PC-9 (cell line): ENCODE data around the gene NACC2. TPM values are rescaled to one million over a fixed set of nuclear protein-coding genes. Genes with fewer than 3 reads are reported as not detected.

Experiments used
- BruUV-seq: library from RNA; stranded (reverse); fragments of 400-500 nt; replicated peaks from 2 replicates; lab custom pipeline; 2021; lab: Mats Ljungman, UMichigan
- CTCF ChIA-PET: fragments of 300-600 bp; sonication (Branson Sonifier 250); formaldehyde crosslinking; loops from one replicate; lab custom pipeline; 2022; ENCODE audit warnings: antibody characterized with exemption; lab: Charles Lee
- POLR2A ChIA-PET: fragments of 300-600 bp; sonication (Branson Sonifier 250); formaldehyde crosslinking; loops from one replicate; lab custom pipeline; 2022; ENCODE audit warnings: antibody characterized with exemption; ENCODE audit not compliant: unreplicated experiment; lab: Charles Lee
- DNase-seq, 2 experiments: peaks; one replicate each; pipeline versions ENCODE4 v3.0.0 to v3.0.0-alpha.2; 2015 to 2022; ENCODE audit warnings: mixed read lengths in 1 of 2
- H2AFZ ChIP-seq: fragments of 200-600 bp; sonication (generic); 2 replicates; pipeline ENCODE4 v1.8.1; 2017; ENCODE audit warnings: antibody characterized with exemption
- H3F3A ChIP-seq: fragments of 200-600 bp; sonication (generic); 2 replicates; pipeline ENCODE4 v1.8.1; 2017; ENCODE audit warnings: antibody characterized with exemption, mild to moderate bottlenecking, low read depth; ENCODE audit not compliant: insufficient read depth
- H3K27ac ChIP-seq: fragments of 200-600 bp; sonication (generic); 2 replicates; pipeline ENCODE4 v1.6.1; 2016; ENCODE audit warnings: mixed run types
- H3K27me3 ChIP-seq: fragments of 200-600 bp; sonication (generic); 2 replicates; pipeline ENCODE4 v1.6.1; 2016; ENCODE audit warnings: low read depth, mixed run types; ENCODE audit not compliant: insufficient read depth
- H3K36me3 ChIP-seq: fragments of 200-600 bp; sonication (generic); 2 replicates; pipeline ENCODE4 v1.6.1; 2016; ENCODE audit warnings: low read depth, mixed run types
- H3K4me1 ChIP-seq: fragments of 200-600 bp; sonication (generic); replicated peaks from 2 replicates; pipeline ENCODE4 v1.6.1; 2016; ENCODE audit warnings: mixed run types; ENCODE audit not compliant: insufficient read depth
- H3K4me2 ChIP-seq: fragments of 200-600 bp; sonication (generic); 2 replicates; pipeline ENCODE4 v1.6.1; 2017; ENCODE audit warnings: mixed run types
- H3K4me3 ChIP-seq: fragments of 200-600 bp; sonication (generic); 2 replicates; pipeline ENCODE4 v1.6.1; 2016; ENCODE audit warnings: mixed run types
- H3K79me2 ChIP-seq: fragments of 200-600 bp; sonication (generic); 2 replicates; pipeline ENCODE4 v1.6.1; 2017; ENCODE audit warnings: low read depth, mixed run types
- H3K9me2 ChIP-seq: fragments of 200-600 bp; sonication (generic); 2 replicates; pipeline ENCODE4 v1.8.1; 2017; ENCODE audit warnings: mild to moderate bottlenecking; ENCODE audit not compliant: insufficient read depth
- H3K9me3 ChIP-seq: fragments of 200-600 bp; sonication (generic); 2 replicates; pipeline ENCODE4 v1.8.1; 2016; ENCODE audit warnings: low read depth; ENCODE audit not compliant: insufficient read depth
- H4K20me1 ChIP-seq: fragments of 200-600 bp; sonication (generic); 2 replicates; pipeline ENCODE4 v1.8.1; 2017; ENCODE audit not compliant: insufficient read depth
- EZH2 ChIP-seq: fragments of 200-600 bp; sonication (generic); IDR thresholded peaks from 2 replicates; pipeline ENCODE4 v1.8.0; 2017; ENCODE audit warnings: antibody characterized with exemption, low read depth
- intact Hi-C: fragments of 100-400 bp; cut with micrococcal nuclease; formaldehyde crosslinking; loops from one replicate; pipeline ENCODE4 v1.10.0; 2022; ENCODE audit not compliant: unreplicated experiment
- total RNA-seq: library from RNA; stranded (reverse); gene quantifications from 2 replicates; pipeline ENCODE4 v1.2.3, GENCODE V29; 2021
- TF ChIP-seq, protein P1 (sequence below): fragments of 200-600 bp; sonication (generic); conservative IDR thresholded peaks from 2 replicates; pipeline ENCODE4 v1.6.1; 2017; ENCODE audit warnings: mixed run types, antibody characterized with exemption, mild to moderate bottlenecking, moderate library complexity

The NACC2 gene
- total RNA-seq, 1 experiment from 2014 or later = 22.4 TPM

DNA sequence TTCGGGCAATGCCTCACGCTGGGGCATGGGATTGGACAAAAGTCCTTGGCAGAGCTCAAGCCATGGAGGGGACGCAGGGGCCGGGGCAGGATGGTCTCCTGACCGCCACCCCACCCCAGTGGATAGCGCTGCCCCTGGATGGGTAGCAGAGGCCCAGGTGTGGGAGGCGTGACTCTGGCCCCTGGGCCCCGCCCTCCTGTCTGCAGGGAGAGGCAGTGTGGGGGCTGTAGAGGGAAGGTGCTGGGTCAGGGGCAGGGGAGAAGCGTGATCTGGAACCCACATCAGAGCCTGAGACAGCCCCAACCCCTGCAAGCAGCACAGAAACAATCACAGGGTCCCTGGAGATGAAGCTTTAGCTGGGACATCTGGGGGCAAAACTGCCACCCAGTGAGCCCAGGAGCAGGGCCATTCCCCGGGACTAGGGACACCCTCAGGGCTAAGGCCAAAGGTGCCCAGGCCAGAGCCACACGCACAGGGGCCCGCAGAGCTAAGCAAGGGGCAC, 36.2 kb downstream of the NACC2 start:
- Histone ChIP-seq H3K9me2 (no peaks in the 10 kb centered on the region), H3K4me1 (peaks cover 11% of the 10 kb centered on the region), H3K27me3 (no peaks in the 10 kb centered on the region), H3F3A (no peaks in the 10 kb centered on the region), H4K20me1 (peaks cover 25% of the 10 kb centered on the region), H3K27ac (no peak overlapping the region), H2AFZ (no peak overlapping the region), H3K4me3 (no peak overlapping the region), H3K9me3 (no peaks in the 10 kb centered on the region), H3K4me2 (no peak overlapping the region), H3K79me2 (0 out of 2 replicates have a peak, but pooled peaks cover 7% of the 10 kb centered on the region), H3K36me3 (no peaks in the 10 kb centered on the region)
- no TSS peak for BruUV-seq
- ChIA-PET POLR2A (no interaction called here), CTCF (no interaction called here)
- no peak for DNase-seq
- TF ChIP-seq, protein P1, sequence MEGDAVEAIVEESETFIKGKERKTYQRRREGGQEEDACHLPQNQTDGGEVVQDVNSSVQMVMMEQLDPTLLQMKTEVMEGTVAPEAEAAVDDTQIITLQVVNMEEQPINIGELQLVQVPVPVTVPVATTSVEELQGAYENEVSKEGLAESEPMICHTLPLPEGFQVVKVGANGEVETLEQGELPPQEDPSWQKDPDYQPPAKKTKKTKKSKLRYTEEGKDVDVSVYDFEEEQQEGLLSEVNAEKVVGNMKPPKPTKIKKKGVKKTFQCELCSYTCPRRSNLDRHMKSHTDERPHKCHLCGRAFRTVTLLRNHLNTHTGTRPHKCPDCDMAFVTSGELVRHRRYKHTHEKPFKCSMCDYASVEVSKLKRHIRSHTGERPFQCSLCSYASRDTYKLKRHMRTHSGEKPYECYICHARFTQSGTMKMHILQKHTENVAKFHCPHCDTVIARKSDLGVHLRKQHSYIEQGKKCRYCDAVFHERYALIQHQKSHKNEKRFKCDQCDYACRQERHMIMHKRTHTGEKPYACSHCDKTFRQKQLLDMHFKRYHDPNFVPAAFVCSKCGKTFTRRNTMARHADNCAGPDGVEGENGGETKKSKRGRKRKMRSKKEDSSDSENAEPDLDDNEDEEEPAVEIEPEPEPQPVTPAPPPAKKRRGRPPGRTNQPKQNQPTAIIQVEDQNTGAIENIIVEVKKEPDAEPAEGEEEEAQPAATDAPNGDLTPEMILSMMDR = no peak
- TF ChIP-seq EZH2 = no peak
- intact Hi-C loops = no loop called here

DNA sequence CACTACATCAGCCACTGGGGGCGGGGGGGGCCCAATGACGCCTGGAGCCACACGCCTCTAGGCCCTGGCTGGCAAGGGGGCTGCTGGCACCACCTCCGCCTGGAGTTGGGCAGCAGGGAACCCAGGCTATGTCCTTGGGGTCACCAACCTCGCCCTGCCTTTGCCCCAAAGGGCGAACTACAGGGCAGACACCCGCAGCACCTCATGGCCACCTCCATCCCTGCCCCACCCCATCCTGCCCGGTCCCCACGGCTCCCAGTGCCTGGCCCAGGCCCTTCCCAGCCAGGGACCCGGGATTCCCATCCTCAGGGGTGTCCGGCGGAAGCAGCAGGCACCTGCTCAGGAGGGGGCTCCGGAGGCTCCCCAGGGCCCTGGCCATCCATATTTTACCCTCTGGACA, 37.0 kb downstream of the NACC2 start:
- H3F3A ChIP-seq = peaks cover 6% of the 10 kb centered on the region; the same call in 1 of the 2 replicates
- H3K9me2 ChIP-seq = no peaks in the 10 kb centered on the region
- intact Hi-C loops = no loop called here
- 0 out of 2 replicates have a peak, but pooled peaks cover 8% of the 10 kb centered on the region for H3K79me2 ChIP-seq
- no peak overlapping the region for H3K27ac ChIP-seq
- no peak overlapping the region for H3K4me3 ChIP-seq
- no peak overlapping the region for H3K4me2 ChIP-seq
- H3K36me3 ChIP-seq = no peaks in the 10 kb centered on the region
- peaks cover 24% of the 10 kb centered on the region; the same call in 1 of the 2 replicates for H4K20me1 ChIP-seq
- H3K4me1 ChIP-seq = peaks cover 19% of the 10 kb centered on the region
- CTCF ChIA-PET = interaction anchor here (0.5 to 0.6 kb wide), 2 partner anchors 239 to 798 kb away, joined by 3 to 4 read pairs; no protein-coding TSS in a partner anchor
- no peak for TF ChIP-seq EZH2
- TF ChIP-seq, protein P1 = no peak
- DNase-seq = no peak
- H3K27me3 ChIP-seq = no peaks in the 10 kb centered on the region
- POLR2A ChIA-PET = no interaction called here
- no peak overlapping the region for H2AFZ ChIP-seq
- no TSS peak for BruUV-seq
- H3K9me3 ChIP-seq = no peaks in the 10 kb centered on the region

DNA sequence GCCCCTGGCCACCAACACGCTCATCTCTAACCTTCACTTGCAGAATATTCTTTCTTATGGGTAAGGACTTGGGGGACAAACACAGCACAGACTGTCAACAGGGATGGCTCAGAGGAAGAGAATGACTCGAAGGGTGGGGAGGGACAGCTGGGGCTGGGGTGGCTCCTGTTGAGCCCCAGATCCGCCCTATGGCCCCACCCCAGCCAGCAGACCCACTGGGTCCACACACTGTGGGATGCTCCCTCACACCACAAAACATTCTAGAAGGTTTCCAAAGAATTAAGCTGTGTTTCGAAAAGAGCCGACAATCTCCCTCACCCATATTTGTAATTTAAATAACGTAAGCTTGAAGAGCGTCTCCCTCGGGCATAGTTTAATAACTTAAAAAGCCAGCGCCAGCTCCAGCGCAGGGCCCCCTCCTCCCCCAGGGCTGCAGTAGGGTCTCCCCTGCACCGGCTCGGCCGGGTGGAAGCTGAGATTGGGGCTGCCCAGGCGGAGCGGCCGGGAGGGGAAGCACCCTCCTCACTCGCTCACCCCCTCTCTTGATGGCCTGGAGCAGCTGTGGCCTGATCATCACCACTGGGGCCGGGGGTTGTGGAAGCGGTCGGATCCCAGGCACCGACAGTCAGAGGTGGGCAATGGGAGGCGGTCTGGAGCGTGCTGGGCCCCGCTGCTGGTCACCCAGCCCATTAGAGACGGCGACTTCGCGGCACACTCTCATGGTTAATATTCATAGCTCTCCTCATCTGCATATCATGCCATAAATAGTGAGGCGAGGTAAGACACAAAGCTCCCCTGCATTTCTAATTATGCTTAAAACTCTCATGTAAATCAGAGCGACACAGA, 37.6 kb downstream of the NACC2 start:
- no peak for DNase-seq
- Histone ChIP-seq H3K4me2 (no peak overlapping the region), H3K4me1 (peaks cover 25% of the 10 kb centered on the region), H3K27me3 (no peaks in the 10 kb centered on the region), H3F3A (peaks cover 12% of the 10 kb centered on the region), H4K20me1 (peaks cover 22% of the 10 kb centered on the region), H3K4me3 (no peak overlapping the region), H3K36me3 (no peaks in the 10 kb centered on the region), H2AFZ (no peak overlapping the region), H3K9me3 (no peaks in the 10 kb centered on the region), H3K79me2 (0 out of 2 replicates have a peak, but pooled peaks cover 8% of the 10 kb centered on the region), H3K9me2 (no peaks in the 10 kb centered on the region), H3K27ac (no peak overlapping the region)
- CTCF ChIA-PET = interaction anchor here (0.5 kb wide), 1 partner anchor 797 kb away, joined by 4 read pairs; no protein-coding TSS in a partner anchor
- POLR2A ChIA-PET = no interaction called here
- TF ChIP-seq EZH2 = no peak
- TF ChIP-seq, protein P1 = no peak
- no TSS peak for BruUV-seq
- intact Hi-C loops = no loop called here
